ENCODE measurements around the gene LEMD2.

LEMD2 gene

DNA sequence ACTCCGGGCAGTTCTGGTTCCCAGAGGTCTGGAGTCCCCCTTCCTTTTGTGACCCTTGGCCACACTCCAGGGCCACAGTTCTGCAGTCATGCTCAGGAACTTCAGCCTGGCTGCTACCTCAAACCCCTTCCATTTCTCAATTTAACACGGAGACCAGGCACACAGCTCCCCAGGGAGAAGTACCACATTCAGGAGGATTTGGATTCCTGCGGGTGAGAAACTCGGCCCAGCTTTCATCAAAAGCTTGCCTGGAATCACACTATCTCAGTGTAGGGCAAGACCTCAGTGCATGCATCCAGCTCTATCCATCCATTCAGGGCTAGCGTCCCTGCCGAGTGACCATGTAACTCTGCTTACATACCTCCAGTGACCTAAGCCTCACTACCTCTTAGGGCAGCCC lies 25.4 kb downstream of the LEMD2 start:
- H3K4me3 ChIP-seq (ENCODE audit: low read length): no peak overlapping the region
- DNase-seq (ENCODE audit: low read depth, low spot score): no peak

DNA sequence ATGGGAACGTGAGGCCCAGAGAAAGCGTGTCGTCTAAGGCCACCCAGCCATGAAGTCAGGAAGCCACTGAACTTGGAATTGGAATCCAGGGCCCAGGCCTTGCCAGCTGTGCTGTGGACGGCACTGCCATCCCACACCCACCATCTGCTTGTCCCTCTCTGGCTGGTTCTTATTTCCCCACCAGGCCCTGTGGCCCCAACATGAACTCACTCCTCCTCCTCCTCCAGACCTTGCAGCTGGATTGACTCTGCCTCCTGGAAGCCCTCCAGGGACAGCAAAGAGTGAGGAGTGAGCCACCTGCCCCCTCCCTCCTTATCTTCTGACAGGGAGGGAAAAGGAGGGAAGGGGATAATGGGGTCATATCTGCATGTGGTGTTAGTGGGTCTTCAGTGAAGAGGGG lies 26.2 kb downstream of the LEMD2 start:
- no peak overlapping the region for H3K4me3 ChIP-seq (ENCODE audit: low read length)
- DNase-seq (ENCODE audit: low read depth, low spot score): no peak

DNA sequence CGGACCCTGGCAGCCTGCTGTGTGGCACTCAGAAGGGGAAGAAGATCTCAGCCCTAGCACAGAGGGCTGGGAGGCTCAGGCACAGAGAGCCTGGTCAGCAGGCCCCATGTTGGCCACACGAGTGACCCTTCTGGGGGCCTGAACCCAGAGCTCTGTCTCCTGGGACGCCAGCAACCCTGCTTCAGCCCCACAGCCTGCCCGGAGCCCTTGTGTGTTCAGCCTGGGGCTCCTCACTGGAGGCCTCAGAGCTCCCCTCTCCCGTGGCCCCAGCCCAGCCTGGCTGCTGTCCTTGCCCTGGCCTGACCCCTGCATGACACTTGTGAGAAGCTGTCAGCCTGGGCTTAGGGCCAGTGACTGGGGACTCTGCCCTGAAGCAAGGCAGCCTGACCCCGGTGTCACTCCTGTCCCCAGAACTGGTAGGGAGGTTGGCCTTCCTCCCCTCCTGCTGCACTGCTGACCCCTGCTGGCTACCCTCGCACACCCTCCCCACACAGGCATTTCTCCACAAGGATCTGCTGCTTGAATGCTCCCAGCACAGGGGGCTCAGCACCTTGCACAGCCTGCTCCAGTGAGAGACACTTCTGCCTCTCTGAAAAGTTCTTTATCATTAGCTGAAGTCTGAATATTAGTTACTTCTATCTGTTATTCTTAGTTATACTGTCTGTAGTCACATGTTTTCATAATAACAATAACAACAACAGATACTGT lies 26.9 kb downstream of the LEMD2 start:
- DNase-seq (ENCODE audit: low read depth, low spot score): no peak
- no peak overlapping the region for H3K4me3 ChIP-seq (ENCODE audit: low read length)

DNA sequence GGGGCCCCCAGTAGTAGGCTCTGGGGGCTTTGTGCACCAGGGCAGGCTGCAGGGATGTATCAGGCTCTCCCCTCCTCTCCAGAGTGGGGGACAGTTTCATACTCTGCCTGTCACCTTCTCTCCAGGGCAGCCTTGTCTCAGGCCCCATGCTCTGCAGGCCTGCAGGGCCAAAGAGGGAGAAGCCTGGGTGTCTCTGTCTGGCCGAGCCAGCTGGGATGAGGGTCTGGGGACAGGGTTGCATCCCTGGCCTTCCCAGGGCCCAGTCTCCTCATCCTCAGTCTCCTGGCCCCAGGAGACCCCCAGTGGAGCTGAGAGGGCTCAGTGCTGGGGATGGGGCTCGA lies 27.4 kb downstream of the LEMD2 start:
- no peak for DNase-seq (ENCODE audit: low read depth, low spot score)
- no peak overlapping the region for H3K4me3 ChIP-seq (ENCODE audit: low read length)

DNA sequence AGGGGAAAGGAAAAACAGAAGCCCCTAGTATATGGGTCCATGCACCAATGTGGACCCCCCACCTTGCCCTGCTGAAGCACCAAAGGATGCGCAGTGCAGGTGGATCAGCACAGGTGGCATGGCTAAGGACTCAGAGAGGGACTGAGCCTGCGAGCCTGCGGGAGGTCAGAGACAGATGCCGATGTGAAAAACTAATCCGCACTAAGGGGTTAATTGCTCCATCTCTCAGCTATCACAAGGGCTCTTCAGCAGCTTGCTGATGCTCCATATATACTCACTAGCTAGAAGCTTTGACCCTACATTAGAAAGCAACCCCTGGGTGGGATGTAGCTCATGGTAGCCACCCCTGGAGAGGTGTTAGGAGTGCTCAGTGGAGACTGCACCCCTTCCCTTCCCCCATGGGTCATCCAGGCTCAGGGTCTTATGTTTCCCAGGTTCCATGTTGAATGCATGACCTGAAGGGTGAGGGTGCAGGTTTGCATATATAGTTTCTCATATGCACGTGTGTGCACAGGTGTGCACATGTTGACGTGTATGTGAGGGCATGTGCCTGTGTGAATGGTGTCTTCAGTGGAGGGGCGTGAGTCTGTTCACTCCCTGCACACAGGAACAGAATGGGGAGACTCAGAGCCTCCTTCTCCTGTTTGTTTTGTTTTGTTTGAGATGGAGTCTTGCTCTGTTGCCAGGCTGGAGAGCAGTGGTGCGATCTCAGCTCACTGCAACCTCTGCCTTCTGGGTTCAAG lies 28.9 kb downstream of the LEMD2 start:
- no peak for DNase-seq (ENCODE audit: low read depth, low spot score)
- H3K4me3 ChIP-seq (ENCODE audit: low read length): no peak overlapping the region

DNA sequence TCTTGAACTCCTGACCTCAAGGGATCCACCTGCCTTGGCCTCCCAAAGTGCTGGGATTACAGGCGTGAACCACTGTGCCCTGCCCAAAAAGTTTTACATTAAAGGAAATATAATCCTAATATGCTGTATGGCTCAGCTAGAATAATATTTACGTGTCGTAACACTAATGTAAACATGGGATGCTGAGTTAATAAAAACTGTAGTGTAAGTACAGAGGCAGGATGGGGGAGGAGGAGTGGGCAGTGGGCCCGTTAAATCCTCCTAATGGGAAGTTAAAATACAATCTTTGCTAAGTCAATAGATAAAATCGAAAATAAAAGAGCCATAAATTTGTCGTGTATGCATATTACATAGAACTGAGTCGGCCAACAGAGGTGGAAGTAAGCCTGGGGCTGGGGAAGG lies 30.1 kb downstream of the LEMD2 start:
- DNase-seq (ENCODE audit: low read depth, low spot score): no peak

DNA sequence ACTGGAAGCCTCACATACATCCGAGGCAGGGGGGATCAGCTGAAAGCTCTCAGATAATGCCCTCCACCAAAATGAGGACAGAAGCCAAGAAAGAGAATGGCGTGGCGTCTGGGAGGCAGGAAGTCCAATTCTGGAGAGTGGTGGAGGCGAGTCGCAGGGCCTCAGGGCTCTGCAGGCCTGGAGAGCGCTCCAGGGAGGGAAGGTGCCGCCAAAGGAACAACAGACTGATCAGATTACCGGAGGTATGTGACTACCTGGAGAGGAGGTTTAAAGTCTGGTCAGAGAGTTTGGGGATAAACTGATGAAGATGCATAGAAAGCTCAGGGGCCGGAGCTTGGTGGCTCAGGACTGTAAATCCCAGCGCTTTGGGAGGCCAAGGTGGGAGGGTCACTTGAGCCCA lies 31.0 kb downstream of the LEMD2 start:
- no peak for DNase-seq (ENCODE audit: low read depth, low spot score)
- no peak overlapping the region for H3K4me3 ChIP-seq (ENCODE audit: low read length)

More for the DNA sequence above, 30.1 kb downstream of the LEMD2 start:
- no peak overlapping the region for H3K4me3 ChIP-seq (ENCODE audit: low read length)

DNA sequence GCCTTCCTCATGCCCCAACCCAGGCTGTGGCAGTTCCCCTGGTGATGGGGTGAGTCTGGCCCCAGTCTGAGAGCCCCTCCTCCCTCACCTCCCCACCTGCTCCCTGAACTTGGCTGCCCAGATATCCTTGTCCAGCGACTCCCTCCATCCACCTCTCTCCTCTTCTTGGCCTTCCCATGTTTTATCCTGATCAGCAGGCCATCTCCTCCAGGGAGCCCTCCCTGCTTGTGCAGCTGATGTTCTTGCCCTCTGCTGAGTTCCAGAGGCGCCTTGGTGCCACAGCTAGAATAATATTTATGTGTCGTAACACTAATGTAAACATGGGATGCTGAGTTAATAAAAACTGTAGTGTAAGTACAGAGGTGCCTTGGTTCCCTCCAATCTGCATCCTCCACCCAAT lies 31.8 kb downstream of the LEMD2 start:
- no peak overlapping the region for H3K4me3 ChIP-seq (ENCODE audit: low read length)
- no peak for DNase-seq (ENCODE audit: low read depth, low spot score)

DNA sequence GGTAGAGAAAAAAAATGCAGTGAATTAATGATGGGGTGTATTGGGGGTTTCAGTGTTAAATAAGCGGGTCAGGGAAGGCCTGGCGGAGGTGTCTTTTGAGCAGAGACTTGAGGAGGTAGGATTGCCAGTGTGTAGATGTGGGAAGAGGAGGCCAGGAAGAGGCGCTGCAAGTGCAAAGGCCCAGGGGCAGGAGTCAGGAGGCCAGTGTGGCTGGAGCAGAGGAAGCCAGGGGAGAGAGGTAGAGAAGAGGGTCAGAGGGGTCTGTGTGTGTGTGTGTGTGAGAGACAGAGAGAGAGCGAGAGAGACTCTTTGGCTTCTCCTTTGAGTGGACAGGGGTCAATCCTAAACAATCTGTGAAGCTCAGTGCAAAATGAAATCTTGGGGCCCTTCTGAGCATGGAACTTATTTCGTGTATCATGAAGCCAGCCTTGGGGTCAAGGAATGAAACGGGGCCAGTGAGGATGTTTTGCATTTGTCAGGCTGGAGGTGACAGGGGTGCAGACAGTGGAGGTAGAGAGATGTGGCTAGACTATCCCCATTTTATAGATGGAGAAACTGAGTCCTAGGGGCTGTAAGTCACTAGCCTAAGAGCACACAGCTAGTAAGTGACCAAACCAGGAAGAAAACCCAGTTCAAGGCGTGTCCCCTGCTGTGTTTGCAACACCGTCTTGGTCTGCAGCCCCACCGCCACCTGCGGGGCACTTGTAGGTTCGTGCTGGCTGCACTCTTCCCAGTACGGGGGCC lies 32.5 kb downstream of the LEMD2 start:
- DNase-seq (ENCODE audit: low read depth, low spot score): no peak
- H3K4me3 ChIP-seq (ENCODE audit: low read length): no peak overlapping the region

DNA sequence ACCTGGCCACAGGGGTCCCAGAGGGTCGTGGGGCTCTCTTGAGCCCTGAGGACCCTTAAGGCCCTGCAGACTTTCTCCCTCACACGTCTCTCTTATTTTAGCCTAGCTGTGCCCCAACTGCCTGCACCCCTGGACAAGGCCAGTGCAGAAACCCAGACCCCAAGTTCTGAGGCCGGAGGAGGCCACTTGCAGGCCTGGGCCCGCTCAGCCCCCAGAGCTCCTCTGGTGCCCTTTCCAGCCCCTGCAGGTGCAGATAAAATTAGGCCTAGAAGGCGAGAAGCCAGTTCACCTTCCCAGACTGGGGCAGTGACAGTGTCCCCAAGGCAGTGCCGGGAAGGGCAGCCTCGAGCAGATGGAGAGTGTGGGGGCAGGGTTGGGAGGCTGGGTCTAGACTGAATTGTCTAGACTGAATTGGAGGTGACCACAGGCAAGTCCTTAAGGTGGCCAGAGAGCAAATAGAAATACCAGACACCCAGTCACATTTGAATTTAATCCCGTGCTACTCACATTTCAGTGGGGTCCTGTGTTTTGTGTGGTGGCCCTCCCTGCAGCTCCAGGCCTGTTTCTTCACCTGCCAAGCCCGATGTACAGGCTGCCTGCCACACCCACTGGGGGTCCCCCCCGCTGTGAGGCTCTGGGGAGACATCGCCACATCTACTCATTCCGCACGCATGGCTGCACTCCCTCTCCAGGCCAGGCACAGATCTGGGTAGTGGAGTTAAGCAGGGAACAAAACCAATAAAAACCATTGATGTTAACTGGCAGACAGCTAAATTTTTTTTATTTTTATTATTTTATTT lies 33.7 kb downstream of the LEMD2 start:
- H3K4me3 ChIP-seq (ENCODE audit: low read length): no peak overlapping the region
- no peak for DNase-seq (ENCODE audit: low read depth, low spot score)

DNA sequence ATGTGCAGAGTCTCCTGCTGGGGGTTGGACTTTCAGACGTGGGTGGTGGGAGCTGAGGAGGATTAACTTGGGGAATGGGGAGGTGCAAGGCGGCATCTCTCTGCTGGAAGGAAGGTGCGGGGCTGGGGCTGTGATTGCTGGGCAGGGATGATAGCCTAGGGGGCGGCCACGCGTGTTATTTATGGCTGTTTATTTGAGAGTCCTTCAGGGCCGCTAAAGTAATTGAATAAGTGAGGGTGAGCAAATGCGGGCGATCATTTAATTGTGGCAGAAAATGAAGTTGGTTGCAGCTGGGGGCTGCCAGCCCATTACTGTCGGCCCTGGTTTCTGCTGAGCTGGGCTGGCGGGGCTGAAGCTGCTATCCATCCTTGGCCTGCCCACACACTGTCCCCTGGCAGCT lies 34.7 kb downstream of the LEMD2 start:
- no peak overlapping the region for H3K4me3 ChIP-seq (ENCODE audit: low read length)
- no peak for DNase-seq (ENCODE audit: low read depth, low spot score)

DNA sequence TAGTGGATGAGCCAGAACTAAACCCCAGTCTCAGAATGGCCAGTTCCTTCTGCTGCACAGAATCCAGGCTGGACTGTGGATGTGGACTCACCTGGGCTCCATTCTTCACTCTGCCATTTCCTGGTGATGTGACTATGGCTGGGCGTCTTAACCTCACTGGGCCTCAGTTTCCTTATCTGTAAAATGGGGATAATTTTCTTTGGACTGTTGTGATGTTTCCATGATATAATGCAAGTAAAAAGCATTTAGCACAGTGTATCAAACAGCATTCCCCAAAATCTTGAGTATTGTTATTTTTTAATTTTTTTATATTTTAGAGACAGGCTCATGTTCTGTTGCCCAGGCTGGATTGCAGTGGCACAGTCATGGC lies 36.3 kb downstream of the LEMD2 start:
- no peak for DNase-seq (ENCODE audit: low read depth, low spot score)
- H3K4me3 ChIP-seq (ENCODE audit: low read length): no peak overlapping the region

DNA sequence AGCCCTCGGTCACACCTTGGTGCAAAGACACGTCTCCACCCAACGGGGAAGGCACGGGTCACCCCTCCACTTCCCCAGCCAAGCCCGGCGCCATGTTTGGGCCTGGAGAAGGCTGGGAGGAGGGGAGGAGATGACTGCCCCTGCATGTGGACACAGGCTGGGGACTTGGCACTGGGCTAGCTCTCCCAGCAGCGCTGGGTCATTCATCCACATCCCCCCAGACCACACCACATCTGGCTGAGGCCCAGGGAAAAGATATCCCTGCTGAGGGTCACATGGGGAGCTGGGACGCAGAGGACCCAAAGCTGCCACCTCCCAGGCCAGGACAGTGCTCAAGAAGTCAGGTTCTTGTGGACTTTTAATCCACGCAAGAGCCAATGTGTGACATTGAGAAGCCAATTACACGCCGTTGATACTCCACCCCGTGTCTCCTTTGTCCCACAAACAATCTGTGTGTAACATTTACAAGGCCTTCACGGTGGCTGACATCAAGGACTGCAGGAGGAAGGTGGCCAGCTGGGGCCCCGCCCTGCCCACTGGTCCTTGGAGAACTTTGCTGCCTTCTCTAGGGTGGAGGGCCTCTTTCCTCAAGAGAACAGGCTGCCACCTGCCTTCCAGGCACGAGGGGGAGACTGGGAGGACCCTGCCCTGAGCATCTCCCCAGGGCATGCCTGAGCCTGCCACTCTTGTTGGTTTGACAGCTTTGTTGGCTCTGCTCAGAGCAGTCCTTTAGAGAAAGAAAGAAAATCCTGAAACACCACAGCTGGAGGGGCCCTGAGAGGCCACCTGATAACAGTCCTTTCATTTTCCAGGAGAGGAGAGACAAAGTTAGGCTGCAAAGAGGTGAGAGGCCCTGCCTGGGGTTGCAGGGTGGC lies 36.9 kb downstream of the LEMD2 start:
- no peak for DNase-seq (ENCODE audit: low read depth, low spot score)
- H3K4me3 ChIP-seq (ENCODE audit: low read length): no peak overlapping the region

DNA sequence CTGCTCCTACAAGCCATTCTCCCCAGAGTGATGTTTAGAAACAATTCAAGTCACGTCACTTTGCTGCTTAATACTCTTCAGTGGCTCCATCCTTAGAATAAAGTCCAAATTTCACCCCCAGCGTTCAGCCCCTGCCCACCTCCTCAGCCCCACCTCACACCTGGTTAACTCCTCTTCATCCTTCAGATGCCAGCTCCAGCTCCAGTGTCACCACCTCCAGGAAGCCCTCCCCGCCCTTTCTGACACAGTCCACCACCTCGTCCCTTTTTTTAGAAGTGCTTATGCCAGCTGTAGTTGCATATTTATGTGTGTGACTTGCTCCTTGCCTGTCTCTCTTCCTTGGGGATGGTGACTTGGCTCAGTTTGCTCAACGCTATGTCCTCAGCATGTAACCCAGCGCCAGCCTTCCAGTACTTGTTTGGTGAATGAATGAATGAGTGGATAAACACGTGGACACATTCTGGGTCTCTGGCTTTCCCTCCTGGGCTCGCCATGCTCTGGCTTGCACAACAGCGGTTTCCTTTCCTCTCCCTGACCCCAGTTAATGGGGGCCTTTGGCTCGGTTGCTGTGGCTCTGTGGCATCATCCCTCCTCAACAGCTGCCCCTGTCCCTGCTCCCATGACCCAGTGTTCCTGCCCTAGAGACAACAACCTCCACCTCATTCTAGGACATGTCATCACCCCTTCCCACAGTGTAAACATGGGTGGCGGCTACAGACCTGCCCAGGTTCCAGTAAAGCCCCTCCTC lies 38.5 kb downstream of the LEMD2 start:
- no peak for DNase-seq (ENCODE audit: low read depth, low spot score)
- no peak overlapping the region for H3K4me3 ChIP-seq (ENCODE audit: low read length)

DNA sequence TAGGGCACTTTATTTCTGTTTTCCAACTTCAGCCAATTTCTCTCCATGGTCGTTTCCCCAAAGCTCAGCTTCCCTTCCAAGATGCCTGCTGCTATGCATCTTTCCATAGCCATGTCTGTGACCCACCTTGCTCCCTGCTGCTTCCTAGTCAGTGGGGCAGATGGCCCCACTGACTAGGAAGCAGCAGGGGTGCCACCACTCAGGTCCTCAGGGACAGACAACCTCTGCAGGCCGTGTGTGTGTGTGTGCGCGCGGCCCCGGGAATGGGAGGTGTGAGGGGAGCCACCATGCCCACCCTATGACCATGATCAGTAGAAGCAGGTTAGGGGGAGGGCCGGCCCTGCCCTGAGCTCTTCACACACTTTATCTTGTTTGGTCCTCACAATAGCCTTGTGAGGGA lies 39.5 kb downstream of the LEMD2 start:
- H3K4me3 ChIP-seq (ENCODE audit: low read length): no peak overlapping the region
- no peak for DNase-seq (ENCODE audit: low read depth, low spot score)

DNA sequence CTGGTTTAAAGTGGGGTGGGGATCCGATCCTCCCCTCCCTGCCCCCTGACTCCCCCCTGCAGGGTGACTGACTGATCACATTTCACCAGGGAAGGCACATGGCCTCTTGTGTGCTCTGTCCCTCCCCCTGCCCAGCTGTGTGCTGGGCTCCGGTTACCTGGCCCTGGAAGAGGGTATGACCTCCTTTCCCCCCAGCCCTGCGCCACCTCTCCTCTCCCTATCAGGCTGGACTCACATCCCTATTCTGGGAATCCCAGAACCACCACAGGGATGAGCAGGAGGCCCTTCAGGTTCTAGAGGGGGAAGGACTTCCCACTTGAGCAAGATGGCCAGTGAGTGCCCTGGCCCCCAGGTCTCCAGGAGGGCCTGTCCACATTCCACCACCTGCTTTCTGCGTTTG lies 40.1 kb downstream of the LEMD2 start:
- no peak for DNase-seq (ENCODE audit: low read depth, low spot score)
- H3K4me3 ChIP-seq (ENCODE audit: low read length): no peak overlapping the region

DNA sequence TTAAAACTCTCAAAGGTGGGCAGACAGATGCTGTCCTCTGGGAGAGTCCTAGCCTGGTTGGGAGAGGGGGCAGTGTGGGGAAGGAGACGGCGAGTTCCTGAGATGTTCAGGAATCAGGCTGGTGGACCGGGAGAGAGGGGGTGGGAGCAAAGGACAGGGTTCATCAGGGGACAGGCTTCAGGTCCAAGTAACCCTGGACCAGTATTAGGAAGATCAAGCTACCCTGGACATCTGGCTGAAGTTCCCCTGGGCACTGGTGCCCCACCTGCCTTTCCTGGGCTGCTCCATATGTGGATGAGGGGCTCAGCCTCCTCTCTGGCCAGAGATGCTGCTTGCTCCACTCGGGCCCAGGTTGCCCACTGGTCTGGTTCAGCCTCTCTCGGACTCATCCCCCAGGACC lies 41.1 kb downstream of the LEMD2 start:
- no peak overlapping the region for H3K4me3 ChIP-seq (ENCODE audit: low read length)
- DNase-seq (ENCODE audit: low read depth, low spot score): no peak

DNA sequence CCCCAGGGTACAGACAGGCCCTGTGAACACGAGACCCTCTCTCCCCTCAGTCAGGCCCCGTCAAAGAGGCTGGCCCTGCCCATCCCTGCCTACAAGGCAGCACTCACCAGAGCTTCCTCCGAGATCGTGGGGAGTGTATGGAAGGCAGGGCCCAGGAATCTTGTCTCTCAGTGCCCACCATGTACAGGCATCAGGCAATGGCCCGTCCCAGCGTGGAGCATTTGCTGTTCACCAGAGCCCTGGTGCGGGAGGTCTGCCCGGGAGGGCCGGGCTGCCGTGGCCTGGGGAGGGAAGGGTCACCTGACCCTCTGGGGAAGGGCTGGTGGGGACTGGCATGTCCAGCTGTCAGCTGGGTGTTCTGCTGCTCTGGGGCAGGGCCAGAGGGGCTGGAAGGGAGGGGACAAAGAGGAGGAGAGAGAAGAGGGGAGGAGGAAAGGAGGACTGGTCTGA lies 42.3 kb downstream of the LEMD2 start, which contains the start of gene IP6K3:
TSS of gene IP6K3 (minus strand) at position 255 of the 450 bp plus-strand sequence. CDS start 11,429 bp downstream, outside the sequence.
- no peak for DNase-seq (ENCODE audit: low read depth, low spot score)
- H3K4me3 ChIP-seq (ENCODE audit: low read length): no peak within 1 kb of the TSS

All from Jurkat, Clone E6-1 (cell line).